ENCODE results near the gene CXCL17. TPM values are rescaled to one million over a fixed set of nuclear protein-coding genes. Genes with fewer than 3 reads are reported as not detected.

Gene CXCL17
- total RNA-seq, 6 experiments from 2014 or later = not detected

DNA sequence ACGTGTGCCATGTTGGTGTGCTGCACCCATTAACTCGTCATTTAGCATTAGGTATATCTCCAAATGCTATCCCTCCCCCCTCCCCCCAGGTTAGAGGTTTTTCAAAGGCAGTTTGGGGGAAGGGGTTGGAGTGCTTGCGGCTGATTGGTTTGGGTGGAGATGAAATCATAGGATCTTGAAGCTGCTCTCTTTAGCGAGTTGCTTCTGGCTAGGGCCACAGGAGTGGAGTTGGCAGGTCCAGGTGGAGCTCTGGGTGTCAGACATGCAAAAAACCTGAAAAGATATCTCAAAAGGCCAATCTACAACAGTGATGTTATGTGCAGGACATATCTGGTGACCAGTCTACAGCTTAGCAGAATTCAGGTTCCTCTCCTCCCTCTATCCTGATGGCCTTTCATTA lies 32.6 kb upstream of the CXCL17 start:
- Mint-ChIP-seq H3K4me3 (no peak overlapping the region), H3K36me3 (ENCODE audit: low read depth) (no peaks in the 10 kb centered on the region), H3K27me3 (ENCODE audit: insufficient read depth) (peaks cover 17% of the 10 kb centered on the region), H3K27ac (no peak overlapping the region), H3K9me3 (no peaks in the 10 kb centered on the region), H3K4me1 (ENCODE audit: low read depth) (peaks cover 13% of the 10 kb centered on the region)
- no peak for DNase-seq
- no peak for TF ChIP-seq CTCF (IDR thresholded peaks at IDR 0.05)

GRCh38 chr19:42474743-42475142 lies 32.0 kb upstream of the CXCL17 start:
- peaks cover 13% of the 10 kb centered on the region for H3K4me1 Mint-ChIP-seq (ENCODE audit: low read depth)
- no peak overlapping the region for H3K4me3 Mint-ChIP-seq
- H3K36me3 Mint-ChIP-seq (ENCODE audit: low read depth) = no peaks in the 10 kb centered on the region
- TF ChIP-seq CTCF (IDR thresholded peaks at IDR 0.05) = no peak
- no peak for DNase-seq
- H3K9me3 Mint-ChIP-seq = no peaks in the 10 kb centered on the region
- no peak overlapping the region for H3K27ac Mint-ChIP-seq
- peaks cover 16% of the 10 kb centered on the region for H3K27me3 Mint-ChIP-seq (ENCODE audit: insufficient read depth)

GRCh38 chr19:42473686-42474085 lies 30.9 kb upstream of the CXCL17 start:
- H3K4me3 Mint-ChIP-seq = no peak overlapping the region
- H3K4me1 Mint-ChIP-seq (ENCODE audit: low read depth) = peaks cover 11% of the 10 kb centered on the region
- no peaks in the 10 kb centered on the region for H3K9me3 Mint-ChIP-seq
- DNase-seq = no peak
- TF ChIP-seq CTCF (IDR thresholded peaks at IDR 0.05) = no peak
- no peaks in the 10 kb centered on the region for H3K36me3 Mint-ChIP-seq (ENCODE audit: low read depth)
- H3K27ac Mint-ChIP-seq = no peak overlapping the region
- peaks cover 15% of the 10 kb centered on the region for H3K27me3 Mint-ChIP-seq (ENCODE audit: insufficient read depth)

GRCh38 chr19:42472402-42473147 lies 29.8 kb upstream of the CXCL17 start:
- Mint-ChIP-seq H3K4me3 (no peak overlapping the region), H3K27ac (no peak overlapping the region), H3K27me3 (ENCODE audit: insufficient read depth) (peaks cover 15% of the 10 kb centered on the region), H3K36me3 (ENCODE audit: low read depth) (no peaks in the 10 kb centered on the region), H3K9me3 (no peaks in the 10 kb centered on the region), H3K4me1 (ENCODE audit: low read depth) (peaks cover 22% of the 10 kb centered on the region)
- no peak for DNase-seq
- no peak for TF ChIP-seq CTCF (IDR thresholded peaks at IDR 0.05)

GRCh38 chr19:42471554-42472249 lies 29.0 kb upstream of the CXCL17 start:
- no peaks in the 10 kb centered on the region for H3K9me3 Mint-ChIP-seq
- DNase-seq = peak; percentile 20
- no peaks in the 10 kb centered on the region for H3K36me3 Mint-ChIP-seq (ENCODE audit: low read depth)
- peaks cover 30% of the 10 kb centered on the region for H3K4me1 Mint-ChIP-seq (ENCODE audit: low read depth)
- no peak for TF ChIP-seq CTCF (IDR thresholded peaks at IDR 0.05)
- H3K27ac Mint-ChIP-seq = no peak overlapping the region
- H3K4me3 Mint-ChIP-seq = no peak overlapping the region
- peaks cover 16% of the 10 kb centered on the region for H3K27me3 Mint-ChIP-seq (ENCODE audit: insufficient read depth)

All from HFFc6 (cell line).